Activated CD8-positive, alpha-beta T cell treated with anti-CD3 and anti-CD28 coated beads for 36 hours (primary cell): ENCODE measurements around the gene KBTBD8. TPM values are rescaled to one million over a fixed set of nuclear protein-coding genes. Genes with fewer than 3 reads are reported as not detected.

Experiments used
- ATAC-seq: fragments of 200-7000 bp; cut with Tn5 transposase; one replicate; pipeline ENCODE4 v1.10.0; 2021; ENCODE audit warnings: mild to moderate bottlenecking, moderate library complexity
- CTCF ChIA-PET: fragments of 350-600 bp; sonication (Branson Sonifier 250); formaldehyde crosslinking; loops from one replicate; lab custom pipeline; 2021; ENCODE audit warnings: antibody characterized with exemption; lab: Charles Lee
- POLR2A ChIA-PET: fragments of 350-600 bp; sonication (Branson Sonifier 250); formaldehyde crosslinking; loops from one replicate; lab custom pipeline; 2021; ENCODE audit warnings: antibody characterized with exemption; lab: Charles Lee
- DNase-seq: peaks from one replicate; pipeline ENCODE4 v3.0.0-alpha.2; 2020
- H3K27ac Mint-ChIP-seq: one replicate; pipeline ENCODE4 v1.8.0; 2021; ENCODE audit warnings: mild to moderate bottlenecking, mixed read lengths
- H3K27me3 Mint-ChIP-seq: one replicate; pipeline ENCODE4 v1.8.0; 2021; ENCODE audit warnings: mixed read lengths
- H3K36me3 Mint-ChIP-seq: one replicate; pipeline ENCODE4 v1.8.0; 2021; ENCODE audit warnings: low read depth, mixed read lengths
- H3K4me1 Mint-ChIP-seq: one replicate; pipeline ENCODE4 v1.8.0; 2021; ENCODE audit warnings: low read depth, mixed read lengths
- H3K4me3 Mint-ChIP-seq: one replicate; pipeline ENCODE4 v1.8.0; 2021; ENCODE audit warnings: mild to moderate bottlenecking, moderate library complexity, mixed read lengths
- H3K9me3 Mint-ChIP-seq: one replicate; pipeline ENCODE4 v1.8.0; 2021; ENCODE audit warnings: mixed read lengths
- CTCF ChIP-seq: fragments of 200-600 bp; IDR thresholded peaks from one replicate; pipeline ENCODE4 v1.8.0; 2022; ENCODE audit warnings: antibody characterized with exemption, mild to moderate bottlenecking
- intact Hi-C: fragments of 100-400 bp; cut with micrococcal nuclease; formaldehyde crosslinking; loops from one replicate; pipeline ENCODE4 v1.10.0; 2022
- total RNA-seq, 2 experiments: library from RNA; stranded (reverse); gene quantifications; one replicate each; pipeline ENCODE4 v1.2.3, GENCODE V29; 2021

Gene KBTBD8
- total RNA-seq, 2 experiments from 2014 or later = 10.9 to 11.1 TPM

GRCh38 chr3:67028001-67028784 is 30.1 kb downstream of the KBTBD8 start:
- peaks cover 8% of the 10 kb centered on the region for H3K4me1 Mint-ChIP-seq
- H3K27me3 Mint-ChIP-seq = no peaks in the 10 kb centered on the region
- CTCF ChIA-PET = no interaction called here
- ATAC-seq = no peak
- POLR2A ChIA-PET = interaction anchor here (1.3 kb wide), 1 partner anchor 56 kb away, joined by 3 read pairs; no protein-coding TSS in a partner anchor
- H3K27ac Mint-ChIP-seq = no peak overlapping the region
- TF ChIP-seq CTCF = no peak
- H3K36me3 Mint-ChIP-seq = no peaks in the 10 kb centered on the region
- intact Hi-C loops = no loop called here
- H3K4me3 Mint-ChIP-seq = no peak overlapping the region
- DNase-seq = no peak
- no peaks in the 10 kb centered on the region for H3K9me3 Mint-ChIP-seq

- CTCF ChIA-PET = no interaction called here
These were observed 33.0 kb downstream of the KBTBD8 start for GRCh38 chr3:67030785-67031740.

GRCh38 chr3:67031986-67032385 is 33.9 kb downstream of the KBTBD8 start:
- ATAC-seq = no peak
- DNase-seq = no peak
- Mint-ChIP-seq H3K27me3 (no peaks in the 10 kb centered on the region), H3K4me1 (peaks cover 8% of the 10 kb centered on the region), H3K36me3 (no peaks in the 10 kb centered on the region), H3K4me3 (no peak overlapping the region), H3K9me3 (no peaks in the 10 kb centered on the region), H3K27ac (no peak overlapping the region)
- CTCF ChIA-PET = no interaction called here
- POLR2A ChIA-PET = no interaction called here
- TF ChIP-seq CTCF = no peak
- intact Hi-C loops = no loop called here

More at GRCh38 chr3:67030785-67031740, 33.0 kb downstream of the KBTBD8 start:
- no peak for ATAC-seq
- H3K36me3 Mint-ChIP-seq = no peaks in the 10 kb centered on the region
- intact Hi-C loops = no loop called here
- no peak overlapping the region for H3K27ac Mint-ChIP-seq
- POLR2A ChIA-PET = no interaction called here
- peaks cover 8% of the 10 kb centered on the region for H3K4me1 Mint-ChIP-seq
- no peak for DNase-seq
- no peak overlapping the region for H3K4me3 Mint-ChIP-seq
- no peaks in the 10 kb centered on the region for H3K9me3 Mint-ChIP-seq
- no peak for TF ChIP-seq CTCF
- no peaks in the 10 kb centered on the region for H3K27me3 Mint-ChIP-seq

GRCh38 chr3:67033079-67033478 is 35.0 kb downstream of the KBTBD8 start:
- no peaks in the 10 kb centered on the region for H3K9me3 Mint-ChIP-seq
- ChIA-PET POLR2A (no interaction called here), CTCF (interaction anchor here (1.1 to 6.8 kb wide), 2 partner anchors 61 to 95 kb away, joined by 3 to 40 read pairs; no protein-coding TSS in a partner anchor)
- H3K4me3 Mint-ChIP-seq = no peak overlapping the region
- intact Hi-C loops = no loop called here
- no peak overlapping the region for H3K27ac Mint-ChIP-seq
- no peaks in the 10 kb centered on the region for H3K36me3 Mint-ChIP-seq
- no peak for TF ChIP-seq CTCF
- peaks cover 5% of the 10 kb centered on the region for H3K4me1 Mint-ChIP-seq
- DNase-seq (no peak), ATAC-seq (no peak)
- no peaks in the 10 kb centered on the region for H3K27me3 Mint-ChIP-seq
